HG02970 (cell line): ENCODE data around the gene IL19.

Experiments
- ATAC-seq: cut with Tn5 transposase; IDR thresholded peaks from one replicate; pipeline ENCODE4 v1.9.1; 2021; ENCODE audit warnings: mild to moderate bottlenecking, moderate library complexity, moderate number of reproducible peaks; ENCODE audit not compliant: unreplicated experiment, low FRiP score

Gene IL19, protein sequence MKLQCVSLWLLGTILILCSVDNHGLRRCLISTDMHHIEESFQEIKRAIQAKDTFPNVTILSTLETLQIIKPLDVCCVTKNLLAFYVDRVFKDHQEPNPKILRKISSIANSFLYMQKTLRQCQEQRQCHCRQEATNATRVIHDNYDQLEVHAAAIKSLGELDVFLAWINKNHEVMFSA

DNA sequence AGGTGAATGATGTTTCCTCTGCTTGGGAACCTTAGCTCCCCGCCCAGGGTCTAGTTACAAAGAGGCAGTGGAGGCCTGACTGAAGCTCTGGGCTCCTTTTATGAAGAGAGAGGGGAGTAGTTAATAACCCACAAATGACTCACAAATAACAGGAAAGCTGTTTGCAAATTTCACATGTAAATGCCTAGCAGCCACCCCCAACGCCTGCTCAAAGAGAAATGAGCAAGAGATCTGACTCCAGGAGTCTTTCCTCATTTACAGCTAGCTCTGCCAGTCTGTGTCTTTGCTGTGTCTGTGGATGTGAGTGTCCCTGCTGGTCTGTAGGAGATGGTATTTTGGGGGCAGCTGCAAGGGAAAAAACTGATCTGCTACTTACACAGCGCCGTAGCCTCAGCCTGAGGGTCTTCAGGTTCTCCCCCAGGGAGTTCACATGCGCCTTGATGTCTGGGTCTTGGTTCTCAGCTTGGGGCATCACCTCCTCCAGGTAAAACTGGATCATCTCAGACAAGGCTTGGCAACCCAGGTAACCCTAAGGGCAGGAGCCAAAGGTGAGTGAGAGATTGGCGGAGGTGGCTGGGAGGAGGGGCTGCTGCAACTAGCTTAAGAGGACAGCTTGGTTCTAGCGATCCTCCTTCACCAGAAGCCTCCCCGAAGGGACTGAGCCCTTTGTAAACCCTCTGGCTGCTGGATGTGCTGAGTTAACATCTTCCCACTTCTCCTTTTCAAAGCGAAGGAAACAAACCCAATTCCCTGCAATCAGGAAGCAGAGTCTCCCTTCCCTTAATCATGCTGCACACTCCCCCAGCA is at the start of gene IL19:
IL19 (plus strand) TSS at position 243 of the 807 bp plus-strand sequence. CDS start 65,890 bp downstream, outside the sequence.
- no peak for ATAC-seq

DNA sequence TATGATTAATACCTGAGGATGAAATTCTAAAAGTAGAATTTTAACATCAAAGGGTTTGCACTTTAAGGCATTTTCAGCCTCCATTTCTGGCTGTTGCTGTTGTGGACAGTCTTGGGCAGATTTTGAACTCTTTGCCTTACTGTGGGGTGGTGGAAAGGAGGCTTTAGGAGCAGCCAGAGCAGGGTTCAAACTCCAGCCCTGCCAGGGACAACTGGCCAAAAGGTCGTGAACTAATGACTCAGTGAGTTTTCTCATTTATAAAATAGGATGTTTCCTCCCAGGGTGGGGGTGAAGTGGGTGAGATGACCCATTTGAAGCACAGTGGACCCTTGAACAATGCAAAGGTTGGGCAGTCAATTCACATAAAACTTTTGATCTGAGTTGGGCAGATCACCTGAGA is 49.1 kb upstream of the IL19 start:
- ATAC-seq = no peak

DNA sequence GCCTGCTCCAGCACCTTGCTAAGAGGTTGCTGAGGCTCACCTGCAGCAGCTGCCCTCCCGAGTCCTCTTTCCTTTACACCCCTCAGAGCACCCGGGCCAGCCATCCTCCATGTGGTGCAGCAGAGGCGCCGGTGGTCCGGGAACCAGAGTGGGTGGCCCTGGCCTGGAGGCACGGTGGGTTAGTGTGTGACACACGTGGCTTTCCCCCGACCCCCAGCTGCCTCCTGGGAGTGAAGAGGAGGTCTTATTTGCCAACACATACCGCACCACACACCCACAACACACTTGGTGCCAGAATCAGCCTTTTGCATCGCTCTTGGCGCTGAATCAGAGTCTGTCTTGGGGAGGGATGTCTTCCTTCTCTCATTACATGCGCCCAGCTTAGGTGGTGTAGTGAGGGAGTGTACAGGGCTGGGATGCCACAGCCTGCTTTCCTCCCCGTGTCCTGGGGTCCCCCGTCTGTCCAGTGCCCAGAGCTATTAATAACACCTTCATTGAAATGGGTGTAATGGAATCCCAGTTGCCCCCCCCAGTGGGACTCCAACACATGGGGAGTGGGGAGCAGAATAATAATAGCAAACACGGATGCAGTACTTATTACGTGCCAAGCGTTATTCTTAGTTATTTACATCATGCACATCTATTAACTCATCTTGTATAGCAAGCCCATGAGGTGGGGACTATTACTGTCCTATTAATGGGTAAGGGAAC is 47.7 kb upstream of the IL19 start:
- no peak for ATAC-seq

DNA sequence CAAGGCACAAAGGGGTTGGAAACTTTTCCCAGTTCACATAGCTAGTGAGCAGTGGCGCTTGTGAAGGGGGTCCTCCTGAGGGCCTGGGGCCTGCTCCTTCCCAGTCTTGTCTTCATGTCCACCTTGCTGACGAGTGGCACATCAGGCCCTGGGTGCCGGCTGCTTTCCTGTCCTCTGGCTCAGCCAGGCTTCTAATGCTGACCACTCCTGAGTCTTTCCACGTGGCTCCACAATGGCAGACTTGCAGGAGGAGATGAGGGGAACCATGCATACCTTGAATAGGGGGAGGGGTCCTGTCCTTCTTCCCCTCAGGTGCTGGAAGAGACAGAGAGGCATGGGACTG is 47.1 kb upstream of the IL19 start:
- ATAC-seq = no peak

DNA sequence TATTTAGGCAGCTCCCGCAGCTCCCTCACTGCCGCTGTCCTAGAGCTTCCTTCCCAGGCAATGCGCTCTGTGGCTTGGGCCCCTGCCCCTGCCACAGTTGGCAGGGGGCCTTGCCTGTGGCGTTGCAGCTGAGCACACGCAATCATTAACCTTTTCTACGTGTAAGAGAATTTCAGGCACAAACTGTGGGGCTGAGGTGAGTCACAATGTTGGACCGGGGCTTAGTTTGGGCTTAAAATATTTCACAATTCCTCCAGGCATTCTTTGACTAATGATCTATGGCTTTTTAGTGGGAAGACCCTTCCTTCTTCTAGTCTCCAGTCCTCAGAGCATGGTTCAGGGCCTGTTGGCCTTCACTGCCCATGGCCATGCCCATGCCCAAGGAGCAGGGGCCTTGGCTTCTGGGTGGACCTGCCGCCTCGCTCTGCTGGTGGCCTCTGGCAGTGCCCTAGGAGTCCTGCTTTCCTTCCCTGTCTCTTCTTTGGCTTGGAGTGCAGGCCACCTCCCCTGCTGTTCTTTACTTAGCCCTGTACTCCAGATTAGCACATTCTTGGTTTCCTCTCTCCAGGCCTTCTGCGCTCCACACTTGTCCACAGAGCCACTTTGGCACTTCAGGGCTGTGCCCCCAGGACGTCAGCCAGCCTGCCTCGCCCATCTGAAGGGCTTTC is 46.6 kb upstream of the IL19 start:
- no peak for ATAC-seq

DNA sequence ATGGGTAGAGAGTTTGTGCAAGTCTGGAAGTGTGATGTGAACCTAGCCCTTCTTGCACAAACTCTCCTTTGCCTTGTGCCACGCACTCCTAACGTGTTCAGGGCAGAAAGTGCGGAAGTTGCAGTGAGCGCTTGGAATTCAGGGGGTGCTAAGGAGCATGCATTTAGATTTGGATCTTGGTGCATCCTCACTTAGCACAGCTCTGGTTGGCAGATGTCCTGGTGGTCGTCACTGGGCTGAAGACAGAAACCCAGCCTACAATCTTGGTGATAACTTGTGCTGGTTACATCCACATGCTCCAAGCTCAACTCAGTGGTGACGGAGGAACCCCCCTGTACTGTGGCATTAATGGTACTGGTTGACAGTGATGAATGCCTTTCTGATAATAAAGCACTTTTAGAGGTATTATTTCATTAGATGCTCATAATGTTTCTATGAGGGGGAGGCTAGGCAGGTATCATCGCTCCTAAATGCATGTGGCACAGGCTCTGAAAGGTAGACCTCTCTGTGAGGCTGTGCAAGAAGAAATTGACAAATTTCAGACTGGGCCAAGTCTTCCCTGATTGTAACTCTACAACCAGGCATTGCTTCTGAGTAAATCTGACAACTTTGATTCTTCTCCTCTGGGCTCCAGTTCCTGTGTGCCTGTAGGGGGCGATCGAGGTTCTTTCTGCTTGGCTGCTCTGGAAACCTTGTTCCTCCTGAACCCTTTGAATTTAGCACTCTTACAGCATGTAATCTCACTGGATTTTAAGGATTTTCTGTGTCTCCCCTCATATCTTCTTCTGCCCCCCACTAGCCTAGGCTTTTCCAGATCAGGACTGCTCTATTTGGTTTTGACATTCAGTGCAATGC is 45.2 kb upstream of the IL19 start:
- no peak for ATAC-seq

DNA sequence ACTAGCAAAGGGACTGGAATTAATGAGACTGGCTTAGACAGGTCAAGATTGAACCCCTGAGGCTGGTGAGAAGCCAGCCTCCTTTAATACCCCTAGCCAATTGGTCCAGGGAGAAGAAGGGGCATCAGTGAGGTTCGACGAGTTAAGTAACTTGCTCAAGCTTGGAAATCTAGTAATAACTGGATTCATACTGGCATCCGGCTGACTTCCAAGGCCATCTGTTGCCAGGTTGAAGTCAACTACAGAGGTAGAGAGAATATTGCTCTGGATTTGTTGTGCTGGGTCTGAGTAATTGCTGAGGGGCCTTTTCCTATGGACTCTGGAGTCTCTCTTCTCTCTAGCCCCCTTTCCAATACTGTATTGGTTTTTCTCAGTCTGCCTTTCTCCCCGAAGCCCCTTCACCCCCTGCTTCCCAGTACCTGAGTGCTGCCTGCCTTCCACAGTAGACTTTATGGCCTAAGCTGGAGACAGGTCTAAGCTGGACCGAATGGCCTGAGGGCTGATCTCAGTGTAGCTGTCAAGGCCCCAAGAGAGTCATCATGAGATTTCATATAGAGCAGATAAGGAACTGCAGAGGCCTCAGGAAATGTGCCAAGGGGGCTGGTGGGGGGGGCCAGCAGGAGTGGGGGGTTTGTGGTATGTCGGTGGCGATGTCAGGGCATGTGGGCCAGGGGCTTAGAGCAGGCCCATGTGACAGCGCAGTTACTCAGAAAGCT is 42.4 kb upstream of the IL19 start:
- ATAC-seq = no peak

DNA sequence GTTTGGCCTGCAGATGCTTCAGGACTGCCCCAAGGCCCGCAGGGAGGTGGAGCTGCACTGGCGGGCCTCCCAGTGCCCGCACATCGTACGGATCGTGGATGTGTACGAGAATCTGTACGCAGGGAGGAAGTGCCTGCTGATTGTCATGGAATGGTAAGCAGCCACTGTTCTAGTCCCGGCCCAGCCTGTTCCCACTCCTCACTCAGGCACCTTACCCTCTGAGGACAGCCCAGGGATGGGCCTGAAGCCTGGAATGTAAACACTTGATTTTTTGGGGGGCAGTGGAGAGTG is 41.9 kb upstream of the IL19 start:
- no peak for ATAC-seq

DNA sequence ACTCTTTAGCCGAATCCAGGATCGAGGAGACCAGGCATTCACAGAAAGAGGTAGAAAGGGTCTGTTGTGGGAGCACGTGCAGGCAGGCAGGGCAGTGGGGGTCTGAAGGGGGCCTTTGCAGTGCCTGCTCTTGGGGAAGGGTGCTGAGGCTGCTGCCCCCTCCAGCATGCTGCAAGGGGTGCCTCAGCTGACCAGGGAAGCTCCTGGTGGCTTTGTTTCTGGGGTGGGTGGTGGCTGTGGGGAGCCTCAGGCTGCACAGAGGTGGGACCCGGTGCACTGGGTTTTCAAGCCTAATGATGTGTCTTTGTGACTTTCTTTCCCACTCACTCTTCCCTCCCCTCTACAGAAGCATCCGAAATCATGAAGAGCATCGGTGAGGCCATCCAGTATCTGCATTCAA is 41.5 kb upstream of the IL19 start:
- no peak for ATAC-seq

DNA sequence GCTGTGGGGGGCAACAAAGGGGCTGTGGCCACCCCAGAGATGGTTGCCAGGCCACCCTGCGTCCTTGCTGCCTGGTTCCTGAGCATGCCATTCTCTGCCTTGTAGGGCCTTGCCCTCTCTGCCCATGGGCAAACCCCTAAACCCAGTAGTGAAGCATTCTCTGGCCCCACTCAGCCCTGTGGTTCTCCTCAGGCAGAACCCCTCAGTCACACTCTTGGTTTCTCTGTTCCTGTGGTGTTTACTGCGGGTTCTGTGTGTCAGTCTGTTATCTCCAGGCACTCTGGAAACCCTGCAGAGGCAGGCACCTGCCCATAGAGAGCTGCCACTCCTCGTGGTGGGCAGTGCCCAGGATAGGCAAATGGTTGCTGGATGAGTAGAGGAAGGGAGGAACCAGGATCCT is 41.1 kb upstream of the IL19 start:
- no peak for ATAC-seq

DNA sequence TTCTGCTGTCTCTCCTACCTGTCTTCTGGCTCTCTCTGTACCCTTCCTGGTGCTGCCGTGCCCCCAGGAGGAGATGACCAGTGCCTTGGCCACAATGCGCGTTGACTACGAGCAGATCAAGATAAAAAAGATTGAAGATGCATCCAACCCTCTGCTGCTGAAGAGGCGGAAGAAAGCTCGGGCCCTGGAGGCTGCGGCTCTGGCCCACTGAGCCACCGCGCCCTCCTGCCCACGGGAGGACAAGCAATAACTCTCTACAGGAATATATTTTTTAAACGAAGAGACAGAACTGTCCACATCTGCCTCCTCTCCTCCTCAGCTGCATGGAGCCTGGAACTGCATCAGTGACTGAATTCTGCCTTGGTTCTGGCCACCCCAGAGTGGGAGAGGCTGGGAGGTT is 38.1 kb upstream of the IL19 start:
- no peak for ATAC-seq

DNA sequence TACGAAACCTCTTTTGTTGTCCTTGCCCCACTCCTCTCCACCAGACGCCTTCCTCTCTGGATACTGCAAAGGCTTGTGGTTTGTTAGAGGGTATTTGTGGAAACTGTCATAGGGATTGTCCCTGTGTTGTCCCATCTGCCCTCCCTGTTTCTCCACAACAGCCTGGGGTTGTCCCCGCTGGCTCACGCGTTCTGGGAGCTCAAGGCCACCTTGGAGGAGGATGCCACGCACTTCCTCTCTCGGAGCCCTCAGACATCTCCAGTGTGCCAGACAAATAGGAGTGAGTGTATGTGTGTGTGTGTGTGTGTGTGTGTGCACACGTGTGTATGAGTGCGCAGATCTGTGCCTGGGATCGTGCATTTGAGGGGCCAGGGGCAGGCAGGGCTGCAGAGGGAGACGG is 37.6 kb upstream of the IL19 start:
- ATAC-seq = no peak

DNA sequence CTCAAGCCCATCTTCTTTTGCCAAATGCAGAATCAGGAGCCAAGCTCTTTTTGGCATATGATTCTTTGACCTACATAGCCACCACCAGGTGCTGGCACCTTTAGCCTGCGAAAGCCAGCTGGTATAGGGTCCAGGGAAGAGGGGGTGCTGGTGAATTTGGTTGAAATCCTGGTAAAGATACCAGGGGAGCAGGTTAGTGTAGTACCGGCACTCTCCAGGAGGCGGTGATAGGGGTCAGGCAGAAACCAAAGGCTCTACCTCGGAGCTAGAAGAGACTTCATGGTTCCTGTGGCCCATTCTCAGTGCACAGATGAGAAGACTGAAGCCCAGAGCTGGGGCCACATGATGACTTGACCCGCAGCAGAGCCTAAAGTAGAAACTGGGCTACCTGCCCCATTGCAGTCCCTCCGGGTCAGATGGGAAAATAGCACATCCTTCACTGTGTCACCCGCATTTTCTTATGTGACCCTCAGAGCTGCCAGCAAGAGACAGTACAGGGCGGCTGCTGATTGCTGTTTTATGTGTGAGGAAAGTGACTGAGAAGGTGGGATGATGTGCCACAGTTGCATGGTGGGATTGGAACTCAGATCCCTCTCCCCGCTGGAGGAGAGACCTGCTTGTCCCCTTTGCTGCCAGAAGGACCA is 36.0 kb upstream of the IL19 start:
- no peak for ATAC-seq

DNA sequence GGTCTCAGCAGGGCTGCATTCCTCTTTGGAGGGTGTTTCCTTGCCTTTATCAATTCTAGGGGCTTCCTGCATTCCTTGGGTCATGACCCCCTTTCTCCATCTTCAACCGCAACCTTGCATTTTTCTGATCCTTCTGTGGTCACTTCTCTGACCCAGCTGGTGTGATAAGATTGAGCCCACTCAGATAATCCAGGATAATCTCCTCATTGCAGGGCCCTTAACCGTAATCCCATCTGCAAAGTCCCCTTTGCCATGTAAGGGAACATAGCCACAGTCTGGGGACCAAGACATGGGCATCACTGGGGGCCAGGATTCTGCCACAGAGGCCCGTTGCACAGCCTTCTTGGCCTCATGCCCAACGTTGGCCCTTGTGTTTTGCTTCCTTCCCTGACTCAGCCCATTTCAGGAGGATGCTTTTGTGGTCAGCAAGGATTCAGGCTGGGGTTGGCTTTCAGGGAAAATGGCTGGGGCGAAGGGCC is 35.0 kb upstream of the IL19 start:
- no peak for ATAC-seq

DNA sequence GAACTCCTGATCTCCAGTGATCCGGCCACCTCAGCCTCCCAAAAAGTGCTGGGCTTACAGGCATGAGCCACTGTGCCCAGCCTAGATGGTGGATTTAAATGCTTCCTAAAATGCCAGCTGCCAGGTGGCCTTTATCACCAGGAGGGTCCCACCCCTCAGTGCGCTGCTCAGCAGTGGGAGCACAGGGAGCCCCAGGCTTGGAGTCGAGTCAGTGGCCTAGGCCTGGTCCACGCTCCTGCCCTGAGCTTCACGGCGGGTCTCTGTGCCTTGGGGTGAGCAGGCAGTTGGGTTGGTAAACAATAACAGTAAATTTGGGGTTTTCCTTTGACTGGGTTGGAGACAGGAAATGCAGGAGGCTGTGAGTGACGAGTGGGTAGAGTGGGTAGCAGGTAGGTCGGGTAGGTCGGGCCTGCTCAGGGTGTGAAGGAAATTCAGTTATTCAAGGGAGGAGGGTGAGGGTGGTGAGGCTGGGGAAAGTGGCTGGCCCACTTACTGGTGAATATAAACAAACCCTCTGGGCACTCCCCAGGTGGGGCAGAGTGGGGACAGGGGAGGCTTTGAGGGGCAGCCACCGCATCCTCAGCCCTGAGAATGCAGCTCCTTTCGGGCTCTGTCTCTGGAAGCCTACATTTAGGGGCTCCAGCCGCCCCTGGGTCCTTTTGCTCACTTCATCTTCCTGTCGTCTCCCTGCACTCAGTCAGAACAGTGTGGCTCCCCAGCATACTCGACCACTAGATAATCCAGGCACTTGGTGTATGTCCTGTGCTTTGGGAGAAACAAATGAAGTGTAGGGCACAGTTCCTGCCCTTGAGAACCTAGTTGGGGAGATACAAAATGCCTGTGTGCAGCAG is 33.5 kb upstream of the IL19 start:
- no peak for ATAC-seq

DNA sequence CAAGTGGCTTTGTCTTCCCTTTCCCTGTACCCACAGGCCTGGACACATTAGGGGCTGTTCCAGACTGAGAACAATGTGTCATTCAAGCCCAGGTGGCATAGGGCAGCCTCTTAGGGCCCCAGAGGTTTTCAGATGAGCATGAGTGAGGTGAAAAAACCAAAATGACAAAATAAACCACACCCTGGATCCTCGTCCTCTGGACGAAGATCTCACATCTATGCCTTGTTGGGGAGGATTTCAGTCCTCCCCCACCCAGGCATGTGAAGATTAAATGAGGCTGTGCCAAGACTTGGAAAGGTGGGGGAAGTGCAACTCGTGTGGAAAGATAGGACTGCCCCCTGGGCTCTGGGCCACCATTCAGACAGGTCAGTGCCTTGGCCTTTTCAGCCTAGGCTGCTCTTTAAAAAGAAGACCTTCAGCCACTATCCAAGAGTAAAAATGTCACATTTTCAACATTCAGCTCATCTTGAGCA is 32.8 kb upstream of the IL19 start:
- no peak for ATAC-seq

DNA sequence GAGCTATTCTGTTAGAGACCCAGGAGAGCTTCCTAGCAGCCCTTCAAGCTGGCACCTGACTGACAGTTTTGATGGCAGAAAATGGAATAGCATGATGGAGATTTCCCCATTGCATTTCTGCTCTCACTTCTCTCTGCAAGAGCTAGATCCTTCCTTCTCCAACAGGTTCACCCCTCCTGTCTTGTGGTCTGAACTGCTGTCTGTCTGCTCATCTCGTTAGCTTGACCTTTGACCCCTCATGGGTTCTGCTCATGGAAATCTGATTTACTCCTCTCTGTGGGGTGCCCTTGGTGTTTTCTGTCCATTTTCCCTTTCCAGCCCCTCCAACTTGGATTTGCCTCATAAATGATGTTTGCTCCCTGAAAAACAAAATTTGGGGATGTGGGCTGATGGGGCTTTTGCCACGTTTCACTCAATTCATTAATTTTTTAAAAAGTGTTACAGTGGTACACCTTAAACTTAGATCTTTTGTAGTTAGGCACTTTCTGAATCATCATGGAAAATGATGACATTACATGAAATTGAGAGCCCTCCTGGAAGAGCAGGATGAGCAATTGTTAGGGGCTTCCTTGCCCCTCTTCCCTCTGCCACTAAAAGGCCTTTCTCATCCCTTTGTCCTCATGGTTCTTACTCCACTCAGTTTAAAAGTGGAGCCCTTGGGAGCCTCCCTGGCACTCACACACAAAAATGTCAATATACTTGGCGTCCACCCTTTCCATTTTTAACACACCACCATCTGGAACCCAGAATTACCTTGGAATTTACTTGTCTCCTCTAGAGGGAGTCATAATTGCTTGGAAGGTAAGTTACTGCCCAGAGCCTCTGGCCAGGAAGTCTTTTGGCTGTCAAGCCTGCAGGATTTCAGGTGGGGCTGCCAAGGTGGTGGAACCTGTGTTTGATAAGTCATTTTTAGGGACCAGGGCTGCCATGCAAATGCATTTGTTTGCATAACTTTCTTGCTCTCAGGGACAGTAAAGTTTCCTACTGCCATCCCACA is 31.9 kb upstream of the IL19 start:
- ATAC-seq = no peak
